GM12873 (cell line): Measurements from ENCODE around the gene C2CD3.
A peak's percentile ranks its signal among the peaks of the same experiment; 100 is the strongest.

Source experiments
- CTCF ChIP-seq: IDR thresholded peaks from 2 replicates; pipeline ENCODE4 v1.5.1; 2012; ENCODE audit warnings: low read depth, mild to moderate bottlenecking, moderate library complexity, low read length, control low read depth; ENCODE audit not compliant: insufficient read depth; ENCODE audit errors: missing control alignments

Gene C2CD3

GRCh38 chr11:73990730-73991129 is 180.1 kb downstream of the C2CD3 start:
- no peak for TF ChIP-seq CTCF

- TF ChIP-seq CTCF: peak; percentile 27
Measured at GRCh38 chr11:73989156-73989555, 181.6 kb downstream of the C2CD3 start.

- no peak for TF ChIP-seq CTCF
Measured at GRCh38 chr11:73988227-73988626, 182.6 kb downstream of the C2CD3 start.

- TF ChIP-seq CTCF: no peak
Measured at GRCh38 chr11:73983741-73984538, 186.9 kb downstream of the C2CD3 start.

GRCh38 chr11:73982990-73983740 is 187.6 kb downstream of the C2CD3 start:
- TF ChIP-seq CTCF: no peak

- no peak for TF ChIP-seq CTCF
Measured at GRCh38 chr11:73982595-73982989, 188.2 kb downstream of the C2CD3 start, which contains the start of gene UCP2. Gene UCP2 (minus strand): TSS chr11:73982843. CDS start chr11:73978378, 4,465 bp downstream.

- no peak for TF ChIP-seq CTCF
Measured at GRCh38 chr11:73981051-73981805, 189.6 kb downstream of the C2CD3 start.
